ENCODE measurements around the gene LENG9.
"Not testable (repeated sequence)": the region's sequence is repeated elsewhere in the genome, so short reads cannot be mapped to it uniquely, and the experiment has no call there.

Gene LENG9

GRCh38 chr19:54463531-54464043 is at the start of gene LENG9:
LENG9 (minus strand) TSS chr19:54463778; CDS start chr19:54463526, 252 bp downstream.
- FAIRE-seq = peak; percentile 84

- not testable (repeated sequence) for FAIRE-seq
These were observed 45.8 kb upstream of the LENG9 start for GRCh38 chr19:54509200-54509940.

DNA sequence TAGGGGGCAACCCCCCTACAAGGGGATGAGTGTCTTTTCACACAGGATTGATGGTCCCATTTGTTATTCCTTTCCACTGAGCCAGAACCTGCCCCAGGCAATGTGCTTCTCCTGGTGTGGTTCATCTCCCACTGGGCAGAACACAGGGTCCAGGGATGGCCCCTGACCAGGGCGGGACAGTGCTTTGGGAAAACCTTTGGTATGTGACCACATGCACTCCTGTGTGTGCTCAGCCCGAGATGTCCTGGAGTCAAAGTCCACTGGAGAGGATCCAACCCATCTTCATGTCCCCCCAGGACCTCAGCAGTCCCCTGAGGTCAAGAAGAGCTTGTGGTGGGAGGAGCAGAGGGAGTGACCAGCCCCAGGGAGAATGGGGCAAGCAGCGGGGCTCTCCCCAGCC is 44.9 kb upstream of the LENG9 start:
- not testable (repeated sequence) for FAIRE-seq

GRCh38 chr19:54507824-54508223 is 44.2 kb upstream of the LENG9 start:
- FAIRE-seq = no peak

GRCh38 chr19:54507038-54507717 is 43.6 kb upstream of the LENG9 start:
- FAIRE-seq = not testable (repeated sequence)

DNA sequence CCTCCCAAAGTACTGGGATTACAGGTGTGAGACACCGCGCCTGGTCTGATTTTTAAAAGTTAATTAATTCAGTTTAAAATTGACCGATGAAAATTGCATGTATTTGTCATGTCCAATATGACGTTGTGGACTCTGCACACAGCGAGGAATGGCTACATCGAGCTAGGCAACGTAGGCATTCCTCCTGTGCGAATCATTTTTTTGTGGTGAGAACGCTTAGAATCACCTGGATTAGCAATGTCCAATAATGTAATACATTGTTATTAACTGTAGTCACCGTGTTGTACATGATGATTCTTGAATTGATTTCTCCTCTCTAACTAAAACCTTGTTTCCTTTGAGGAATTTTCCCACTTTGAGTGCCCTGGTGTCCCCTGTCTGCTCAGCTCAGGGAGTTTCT is 42.5 kb upstream of the LENG9 start:
- FAIRE-seq = no peak

DNA sequence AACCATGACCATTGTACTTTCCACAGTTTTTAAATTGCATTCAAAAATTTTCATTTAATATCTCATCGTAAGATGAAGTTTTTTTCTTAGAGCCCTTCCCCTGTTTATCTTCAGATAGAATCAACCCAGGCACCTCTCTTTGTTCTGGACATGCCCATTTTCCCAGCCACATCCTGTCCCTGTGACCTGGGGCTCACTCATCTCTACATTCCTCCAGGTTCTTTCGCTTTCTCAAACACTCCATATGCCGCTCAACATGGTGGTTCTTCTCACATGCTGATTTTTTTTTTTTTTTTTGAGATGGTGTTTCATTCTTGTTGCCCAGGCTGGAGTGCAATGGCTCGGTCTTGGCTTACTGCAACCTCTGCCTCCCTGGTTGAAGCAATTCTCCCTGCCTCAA is 42.0 kb upstream of the LENG9 start:
- FAIRE-seq = not testable (repeated sequence)

GRCh38 chr19:54502518-54503048 is 39.0 kb upstream of the LENG9 start, which contains the start of gene LAIR2:
LAIR2 (plus strand) TSS chr19:54502831; CDS start chr19:54502919, 88 bp downstream.
- no peak for FAIRE-seq

- FAIRE-seq = not testable (repeated sequence)
These were observed 34.8 kb upstream of the LENG9 start for GRCh38 chr19:54498451-54498772.

GRCh38 chr19:54497747-54498450 is 34.3 kb upstream of the LENG9 start:
- FAIRE-seq = not testable (repeated sequence)

DNA sequence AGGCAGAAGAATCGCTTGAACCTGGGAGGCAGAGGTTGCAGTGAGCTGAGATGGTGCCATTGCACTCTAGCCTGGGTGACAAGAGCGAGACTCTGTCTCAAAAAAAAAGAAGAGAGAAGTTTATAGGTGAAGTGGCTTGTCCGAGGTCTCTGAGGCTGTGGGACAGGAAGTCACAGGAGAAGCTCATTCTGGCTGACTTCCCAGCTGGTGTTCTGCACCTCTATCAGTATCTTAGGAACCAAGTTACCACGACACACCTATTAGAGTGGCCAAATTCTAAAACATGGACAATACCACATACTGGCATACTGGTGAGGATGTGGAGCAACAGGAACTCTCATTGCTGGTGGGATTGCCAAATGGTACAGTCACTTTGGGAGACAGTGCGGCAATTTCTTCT is 31.7 kb upstream of the LENG9 start:
- FAIRE-seq = not testable (repeated sequence)

DNA sequence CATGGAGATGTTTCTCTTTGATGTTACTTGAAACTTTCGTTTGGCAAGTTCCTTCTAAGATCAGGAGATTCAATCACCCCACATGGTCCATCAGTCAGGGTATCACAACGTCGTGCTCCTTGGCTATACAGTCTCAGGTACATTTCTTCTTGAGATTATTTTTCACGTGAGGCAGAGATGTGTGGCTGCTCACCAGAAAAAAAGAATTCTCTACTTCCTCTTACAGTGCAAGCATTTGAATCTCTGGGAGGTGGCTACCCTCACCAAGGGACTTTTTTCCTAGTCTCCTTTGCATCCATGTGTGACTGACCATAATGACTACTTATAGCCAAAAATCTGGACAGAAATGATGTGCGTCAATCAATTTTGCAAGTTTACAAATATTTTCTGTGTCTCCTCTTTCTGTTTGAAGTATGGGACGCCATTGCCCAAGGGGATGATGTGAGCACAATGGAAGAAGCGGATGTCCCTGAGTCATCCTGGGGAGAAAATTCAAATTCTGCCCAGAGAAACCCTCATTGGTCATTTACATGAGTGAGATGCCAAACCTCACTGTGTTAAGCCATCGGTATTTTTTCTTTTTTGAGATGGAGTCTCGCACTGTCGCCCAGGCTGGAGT is 30.5 kb upstream of the LENG9 start:
- no peak for FAIRE-seq

DNA sequence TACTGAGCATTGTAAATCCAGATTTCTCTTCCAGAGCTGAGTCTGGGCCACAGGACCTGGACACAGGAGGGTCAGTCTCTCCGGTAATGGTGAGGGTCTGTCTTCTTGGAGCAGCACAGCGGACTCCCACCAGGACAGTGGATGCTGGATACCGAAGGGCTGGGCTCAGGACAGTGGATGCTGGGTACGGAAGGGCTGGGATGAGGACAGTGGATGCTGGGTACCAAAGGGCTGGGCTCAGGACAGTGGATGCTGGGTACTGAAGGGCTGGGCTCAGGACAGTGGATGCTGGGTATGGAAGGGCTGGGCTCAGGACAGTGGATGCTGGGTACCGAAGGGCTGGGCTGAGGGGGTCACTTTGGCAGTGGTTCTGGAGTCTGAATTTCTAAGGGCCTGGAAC is 29.5 kb upstream of the LENG9 start:
- FAIRE-seq = not testable (repeated sequence)

GRCh38 chr19:54492568-54492967 is 29.0 kb upstream of the LENG9 start:
- FAIRE-seq = no peak

GRCh38 chr19:54489766-54490165 is 26.2 kb upstream of the LENG9 start:
- no peak for FAIRE-seq

DNA sequence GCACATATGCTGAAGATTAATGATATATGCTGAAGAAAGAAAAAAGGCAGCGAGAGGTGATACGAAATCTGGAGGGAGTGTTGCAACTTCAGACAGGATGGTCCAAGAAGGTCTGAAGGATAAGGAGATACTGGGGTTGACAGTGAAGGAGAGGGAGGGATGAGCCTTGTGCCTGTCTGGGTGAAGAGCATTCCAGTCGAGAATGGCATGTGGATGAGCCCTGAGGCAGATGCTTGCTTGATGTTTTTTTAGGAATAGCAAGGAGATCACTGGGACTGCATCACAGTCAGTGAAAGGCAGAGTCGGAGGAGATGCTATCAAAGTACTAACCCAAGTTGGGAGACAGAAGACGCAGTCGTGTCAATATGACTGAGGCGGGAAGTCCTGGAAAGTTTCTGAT is 25.8 kb upstream of the LENG9 start:
- no peak for FAIRE-seq

DNA sequence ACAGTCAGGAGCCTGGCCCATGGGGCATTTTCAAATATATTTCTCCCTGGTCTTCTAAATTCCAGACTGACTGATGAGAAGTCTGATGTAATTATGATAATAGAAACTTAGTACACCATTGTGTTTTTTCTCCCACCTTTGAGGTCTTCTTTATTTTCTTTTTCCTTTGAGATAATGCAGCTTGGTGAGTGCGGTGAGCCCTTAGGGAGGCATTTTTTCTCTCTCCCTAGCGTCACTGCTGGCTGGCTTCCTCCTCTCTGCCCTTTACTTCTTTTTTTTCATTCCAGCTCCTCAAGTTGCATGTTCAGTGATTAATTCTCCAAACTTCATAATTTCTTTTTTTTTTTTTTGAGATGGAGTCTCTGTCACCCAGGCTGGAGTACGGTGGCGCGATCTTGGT is 22.3 kb upstream of the LENG9 start:
- no peak for FAIRE-seq

DNA sequence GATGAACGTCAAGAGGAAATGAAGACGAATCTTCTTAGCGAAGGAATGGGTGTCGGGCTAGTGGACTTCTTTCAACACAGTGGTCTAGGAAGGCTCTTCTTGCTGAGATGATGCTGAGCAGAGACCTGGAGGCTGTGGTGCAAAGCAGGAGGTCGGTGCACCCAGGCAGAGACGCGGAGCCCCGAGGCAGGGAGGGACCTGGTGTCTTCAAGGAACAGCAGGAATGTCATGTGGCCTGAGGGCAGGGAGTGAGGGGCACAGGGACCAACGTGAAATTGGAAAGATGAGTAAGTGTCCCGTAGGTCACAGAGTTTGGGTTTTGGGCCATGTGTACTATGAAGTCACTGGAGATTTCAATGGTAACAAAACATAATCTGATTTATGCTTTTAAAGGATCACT is 20.9 kb upstream of the LENG9 start:
- FAIRE-seq = no peak

- no peak for FAIRE-seq
These were observed 19.3 kb upstream of the LENG9 start for GRCh38 chr19:54482889-54483288.

DNA sequence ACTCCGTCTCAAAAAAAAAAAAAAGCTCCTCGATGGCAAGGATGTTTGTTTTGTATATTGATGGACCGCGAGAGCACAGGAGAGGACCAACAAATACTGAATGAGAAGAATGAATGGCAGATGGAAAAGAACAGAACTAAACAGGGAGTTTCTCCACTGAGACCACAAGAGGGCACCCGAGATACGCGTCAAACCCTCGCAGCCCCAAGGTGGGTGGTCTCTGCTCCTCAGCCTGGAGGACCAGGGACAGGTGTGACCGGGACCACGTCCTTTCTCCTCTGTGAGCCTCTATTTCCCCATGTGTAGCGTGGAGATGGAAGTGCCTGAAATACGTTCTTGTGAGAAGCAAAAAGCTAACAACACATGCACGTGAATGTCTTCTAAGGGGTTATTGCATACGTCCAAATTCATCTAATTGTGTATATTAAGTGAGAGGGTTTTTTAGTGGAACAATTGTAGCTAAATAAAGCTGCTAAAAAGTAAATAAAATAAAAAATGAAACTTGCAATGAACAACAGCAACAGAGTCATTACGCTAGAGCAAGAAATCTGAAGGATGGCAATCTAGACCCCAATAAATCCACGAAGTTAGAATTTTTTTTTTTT is 17.9 kb upstream of the LENG9 start:
- FAIRE-seq = no peak

DNA sequence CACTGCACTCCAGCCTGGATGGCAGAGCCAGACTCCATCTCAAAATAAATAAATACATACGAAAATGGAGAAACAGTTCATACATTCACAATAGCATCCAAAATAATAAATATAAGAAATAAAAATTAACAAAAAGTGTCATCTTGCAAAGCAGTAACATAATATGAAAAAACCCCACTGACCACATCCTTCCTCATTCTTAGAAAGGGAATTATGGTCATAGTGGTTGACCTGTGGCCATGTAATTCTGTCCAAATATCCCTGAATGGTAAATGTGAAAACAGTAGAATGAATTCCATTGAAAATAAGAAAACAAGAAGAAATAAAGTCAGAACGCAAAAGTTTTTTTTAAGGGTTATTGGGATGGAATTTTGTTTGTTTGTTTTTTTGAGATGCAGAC is 16.5 kb upstream of the LENG9 start:
- FAIRE-seq = no peak

DNA sequence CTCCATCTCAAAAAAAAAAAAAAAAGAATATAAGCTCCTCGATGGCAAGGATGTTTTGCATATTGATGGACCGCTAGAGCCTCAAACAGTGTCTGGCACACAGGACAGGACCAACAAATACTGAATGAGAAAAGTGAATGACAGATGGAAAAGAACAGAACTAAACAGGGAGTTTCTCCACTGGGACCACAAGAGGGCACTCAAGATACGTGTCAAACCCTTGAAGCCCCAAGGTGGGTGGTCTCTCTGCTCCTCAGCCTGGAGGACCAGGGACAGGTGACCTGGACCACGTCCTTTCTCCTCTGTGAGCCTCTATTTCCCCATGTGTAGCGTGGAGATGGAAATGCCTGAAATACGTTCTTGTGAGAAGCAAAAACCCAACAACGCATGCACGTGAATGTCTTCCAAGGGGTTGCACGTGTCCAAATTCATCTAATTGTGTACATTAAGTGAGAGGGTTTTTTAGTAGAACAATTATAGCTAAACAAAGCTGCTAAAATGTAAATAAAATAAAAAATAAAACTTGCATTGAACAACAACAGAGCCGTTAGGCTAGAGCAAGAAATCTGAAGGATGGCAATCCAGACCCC is 15.2 kb upstream of the LENG9 start:
- no peak for FAIRE-seq

Measured in endometrium (tissue), 2 donors.